HG03175 (cell line): ENCODE results near the gene EPHB4.
"Not testable (repeated sequence)": the region's sequence is repeated elsewhere in the genome, so short reads cannot be mapped to it uniquely, and the experiment has no call there.

Experiments used
- ATAC-seq: cut with Tn5 transposase; IDR thresholded peaks from one replicate; pipeline ENCODE4 v1.9.1; 2021; ENCODE audit warnings: mild to moderate bottlenecking, moderate library complexity; ENCODE audit not compliant: unreplicated experiment

EPHB4 gene

GRCh38 chr7:100822236-100823139 is 4.8 kb downstream of the EPHB4 start:
- no peak for ATAC-seq

- ATAC-seq = no peak
Measured at GRCh38 chr7:100819586-100819985, 7.7 kb downstream of the EPHB4 start.

GRCh38 chr7:100818825-100819224 is 8.5 kb downstream of the EPHB4 start:
- no peak for ATAC-seq

GRCh38 chr7:100818366-100818765 is 9.0 kb downstream of the EPHB4 start:
- ATAC-seq = no peak

GRCh38 chr7:100817097-100817496 is 10.2 kb downstream of the EPHB4 start:
- no peak for ATAC-seq

DNA sequence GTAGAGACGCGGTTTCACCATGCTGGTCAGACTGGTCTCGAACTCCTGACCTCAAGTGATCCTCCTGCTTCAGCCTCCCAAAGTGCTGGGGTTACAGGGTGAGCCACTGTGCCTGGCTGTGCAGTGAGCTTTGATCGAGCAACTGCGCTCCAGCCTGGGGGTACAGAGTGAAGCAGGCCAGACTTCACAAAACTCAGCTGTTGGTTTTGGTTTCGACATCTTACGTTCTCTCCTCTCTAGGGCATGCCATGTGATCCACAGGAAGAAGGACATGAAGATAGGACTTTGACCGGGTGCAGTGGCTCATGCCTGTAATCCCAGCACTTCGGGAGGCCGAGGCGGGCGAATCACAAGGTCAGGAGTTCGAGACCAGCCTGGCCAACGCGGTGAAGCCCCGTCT is 10.8 kb downstream of the EPHB4 start:
- ATAC-seq = not testable (repeated sequence)

DNA sequence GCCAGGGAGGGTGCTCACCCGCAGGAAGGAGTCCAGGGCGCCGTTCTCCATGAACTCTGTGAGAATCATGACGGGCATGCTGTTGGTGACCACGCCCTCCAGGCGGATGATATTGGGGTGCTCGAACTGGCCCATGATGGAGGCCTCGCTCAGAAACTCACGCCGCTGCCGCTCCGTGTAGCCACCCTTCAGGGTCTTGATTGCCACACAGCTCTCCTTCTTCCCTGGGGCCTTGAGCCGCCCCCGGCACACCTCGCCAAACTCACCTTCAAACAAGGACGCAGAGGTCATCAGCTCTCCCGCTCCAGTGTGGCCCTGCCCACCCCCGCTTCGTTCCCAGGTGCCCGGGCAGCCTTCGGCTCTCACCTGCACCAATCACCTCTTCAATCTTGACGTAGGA is 14.6 kb downstream of the EPHB4 start:
- ATAC-seq = no peak

DNA sequence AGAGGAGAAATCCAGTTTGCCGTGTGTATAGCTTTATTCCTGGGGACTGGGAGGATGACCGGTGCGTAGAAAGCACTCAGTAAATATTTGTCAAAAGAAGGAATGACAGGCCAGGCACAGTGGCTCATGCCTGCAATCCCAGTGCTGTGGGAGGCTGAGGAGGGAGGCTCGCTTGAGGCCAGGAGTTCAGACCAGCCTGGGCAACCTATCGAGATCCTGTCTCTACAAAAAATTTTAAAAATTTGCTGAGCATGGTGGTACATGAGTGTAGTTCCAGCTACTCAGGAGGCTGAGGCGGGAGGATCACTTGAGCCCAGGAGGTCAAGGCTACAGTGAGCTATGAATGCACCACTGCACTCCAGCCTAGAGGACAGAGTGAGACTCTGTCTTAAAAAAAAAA is 15.8 kb downstream of the EPHB4 start:
- ATAC-seq = no peak

DNA sequence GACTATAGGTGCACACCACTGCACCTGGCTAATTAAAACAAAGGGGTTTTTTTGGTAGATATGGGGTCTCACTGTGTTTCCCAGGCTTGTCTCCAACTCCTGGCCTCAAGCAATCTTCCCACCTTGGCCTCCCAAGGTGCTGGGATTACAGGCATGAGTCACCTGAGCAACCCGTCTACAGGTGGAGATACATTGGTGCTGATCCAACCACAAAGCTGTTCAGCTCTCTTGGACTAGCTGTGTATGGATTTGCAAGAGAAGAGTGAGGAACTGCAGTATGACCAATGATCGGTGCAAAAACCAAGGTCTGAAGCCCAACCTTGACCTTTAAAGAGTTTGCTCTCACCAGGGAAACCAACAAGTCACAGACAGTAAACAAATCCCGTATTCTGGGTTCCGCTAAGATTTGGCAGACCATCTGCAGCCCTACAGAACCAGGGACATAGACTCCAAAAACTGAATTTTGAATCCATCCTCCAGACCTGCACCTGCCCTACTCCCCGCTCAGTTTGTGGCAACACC is 18.9 kb downstream of the EPHB4 start:
- ATAC-seq = no peak

DNA sequence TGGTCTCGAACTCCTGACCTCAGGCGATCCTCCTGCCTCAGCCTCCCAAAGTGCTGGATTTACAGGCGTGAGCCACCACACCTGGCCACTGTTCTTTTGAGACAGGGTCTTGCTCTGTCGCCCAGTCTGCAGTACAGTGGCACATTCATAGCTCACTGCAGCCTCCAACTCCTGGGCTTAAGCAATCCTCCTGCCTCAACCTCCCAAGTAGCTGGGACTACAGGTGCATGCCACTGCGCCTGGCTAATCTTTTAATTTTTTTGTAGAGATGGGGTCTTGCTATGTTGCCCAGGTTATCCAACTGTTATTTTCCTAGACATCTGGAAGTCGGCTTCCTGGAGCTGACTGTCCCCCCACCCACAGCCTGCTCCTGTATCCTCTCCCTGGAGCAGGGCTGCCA is 20.4 kb downstream of the EPHB4 start:
- not testable (repeated sequence) for ATAC-seq

GRCh38 chr7:100806276-100806675 is 21.0 kb downstream of the EPHB4 start:
- ATAC-seq = no peak

DNA sequence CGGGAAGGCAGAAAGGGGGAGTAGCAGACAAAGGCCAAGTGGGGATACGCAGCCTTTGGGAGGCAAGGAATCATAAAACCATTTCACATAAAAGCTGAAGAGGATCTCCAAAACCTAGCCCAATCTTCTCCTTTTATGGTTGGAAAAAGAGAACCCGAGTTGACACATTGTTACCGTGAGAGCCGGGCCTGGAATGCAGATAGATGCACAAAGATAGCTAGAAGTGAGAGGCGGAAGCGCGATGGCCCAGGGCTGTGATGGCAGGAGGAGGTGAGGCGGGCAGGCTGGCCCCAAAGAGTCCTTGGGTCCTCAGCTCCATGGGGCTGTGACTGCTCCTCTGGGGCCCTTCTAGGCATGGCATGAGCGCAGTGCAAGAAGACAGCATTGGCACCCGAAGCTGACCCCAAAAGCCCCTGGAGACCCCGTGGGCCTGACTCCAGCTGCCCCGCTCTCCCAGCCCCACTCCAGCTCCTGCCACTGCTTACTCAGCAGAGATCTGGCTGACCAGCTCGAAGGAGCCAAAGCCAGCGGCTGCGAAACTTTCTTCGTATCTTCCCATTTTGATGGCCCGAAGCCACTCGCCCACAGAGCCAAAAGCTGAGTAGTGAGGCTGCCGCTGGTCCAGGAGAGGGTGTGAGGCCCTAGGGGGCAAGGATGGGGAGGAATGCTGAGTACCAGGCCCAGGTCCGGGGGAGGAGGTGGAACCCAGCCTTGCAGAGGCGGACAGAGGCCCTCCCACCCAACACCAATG is 22.5 kb downstream of the EPHB4 start:
- no peak for ATAC-seq

GRCh38 chr7:100803398-100804161 is 23.7 kb downstream of the EPHB4 start:
- peak; percentile 95 for ATAC-seq

GRCh38 chr7:100802951-100803350 is 24.4 kb downstream of the EPHB4 start:
- no peak for ATAC-seq

- no peak for ATAC-seq
Measured at GRCh38 chr7:100801833-100802568, 25.3 kb downstream of the EPHB4 start.

DNA sequence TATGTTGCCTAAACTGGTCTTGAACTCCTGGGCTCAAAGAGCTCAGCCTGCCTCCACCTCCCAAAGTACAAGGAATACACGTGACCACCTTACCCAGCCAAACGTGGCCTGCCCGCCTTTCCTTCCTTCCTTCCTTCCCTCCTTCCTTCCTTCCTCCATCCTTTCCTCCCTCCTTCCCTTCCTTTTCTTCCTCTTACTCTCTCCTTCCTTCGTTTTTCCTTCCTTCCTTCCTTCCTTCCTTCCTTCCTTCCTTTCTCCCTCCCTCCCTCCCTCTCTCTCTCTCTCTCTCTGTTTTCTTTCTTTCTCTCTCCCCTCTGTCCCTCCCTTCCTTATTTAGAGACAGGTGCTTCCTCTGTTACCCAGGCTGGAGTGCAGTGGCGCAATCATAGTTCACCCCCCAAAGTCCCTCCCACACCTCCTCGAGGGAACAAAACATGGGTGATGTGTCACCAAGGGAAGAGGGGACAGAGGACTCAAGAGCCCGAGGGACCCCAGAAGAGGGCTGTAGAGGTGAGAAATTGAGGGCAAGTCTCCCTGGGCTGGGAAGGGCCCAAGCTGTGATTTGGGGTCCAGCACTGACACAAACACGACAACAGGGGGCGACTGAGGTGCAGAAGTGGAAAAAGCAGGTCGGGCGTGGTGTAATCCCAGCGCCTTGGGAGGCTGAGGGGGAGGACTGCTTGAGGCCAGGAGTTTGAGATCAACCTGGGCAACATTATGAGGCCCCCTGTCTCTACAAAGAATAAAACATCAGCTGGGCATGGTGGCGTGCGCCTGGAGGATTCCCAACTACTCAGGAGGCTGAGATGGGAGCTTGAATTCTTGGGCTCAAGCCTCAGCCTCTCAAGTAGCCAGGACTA is 28.1 kb downstream of the EPHB4 start:
- no peak for ATAC-seq

- ATAC-seq = no peak
Measured at GRCh38 chr7:100794741-100795140, 32.6 kb downstream of the EPHB4 start.

- ATAC-seq = no peak
Measured at GRCh38 chr7:100793806-100794660, 33.3 kb downstream of the EPHB4 start.
